D721Med (cell line): ENCODE measurements around the gene RASGRP3.

Experiments used
- DNase-seq: peaks from one replicate; pipeline ENCODE4 v3.0.0; 2011; ENCODE audit warnings: low spot score; ENCODE audit not compliant: insufficient read length
- FAIRE-seq: peaks from 2 replicates; lab custom pipeline; 2011; peaks lifted over from hg19 to GRCh38; lab: Jason Lieb, UNC
- TF ChIP-seq, protein P1 (sequence below): IDR thresholded peaks from 2 replicates; pipeline ENCODE4 v1.5.1; 2012; ENCODE audit warnings: mild to moderate bottlenecking, control low read depth; ENCODE audit not compliant: insufficient read depth; ENCODE audit errors: missing control alignments

The RASGRP3 gene

DNA sequence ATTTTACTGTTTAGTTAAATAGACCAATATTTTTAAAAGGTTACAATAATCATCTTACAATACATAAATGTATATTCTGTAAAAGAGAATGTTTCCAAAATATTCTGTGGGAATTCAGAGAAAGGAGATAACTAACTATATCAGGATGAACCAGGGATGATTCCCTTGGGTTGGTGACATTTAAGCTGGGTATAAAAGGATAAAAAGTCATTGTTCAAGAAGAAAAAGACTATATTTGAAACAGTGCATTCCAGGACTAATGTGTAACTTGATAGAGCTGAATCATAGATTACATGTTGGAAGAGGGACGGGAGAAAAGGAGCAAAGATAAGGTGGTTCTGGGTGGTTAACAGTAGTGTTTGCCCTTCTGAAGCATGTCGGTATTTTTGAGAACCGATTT lies 10.1 kb downstream of the RASGRP3 start:
- no peak for DNase-seq
- FAIRE-seq = no peak
- TF ChIP-seq, protein P1, sequence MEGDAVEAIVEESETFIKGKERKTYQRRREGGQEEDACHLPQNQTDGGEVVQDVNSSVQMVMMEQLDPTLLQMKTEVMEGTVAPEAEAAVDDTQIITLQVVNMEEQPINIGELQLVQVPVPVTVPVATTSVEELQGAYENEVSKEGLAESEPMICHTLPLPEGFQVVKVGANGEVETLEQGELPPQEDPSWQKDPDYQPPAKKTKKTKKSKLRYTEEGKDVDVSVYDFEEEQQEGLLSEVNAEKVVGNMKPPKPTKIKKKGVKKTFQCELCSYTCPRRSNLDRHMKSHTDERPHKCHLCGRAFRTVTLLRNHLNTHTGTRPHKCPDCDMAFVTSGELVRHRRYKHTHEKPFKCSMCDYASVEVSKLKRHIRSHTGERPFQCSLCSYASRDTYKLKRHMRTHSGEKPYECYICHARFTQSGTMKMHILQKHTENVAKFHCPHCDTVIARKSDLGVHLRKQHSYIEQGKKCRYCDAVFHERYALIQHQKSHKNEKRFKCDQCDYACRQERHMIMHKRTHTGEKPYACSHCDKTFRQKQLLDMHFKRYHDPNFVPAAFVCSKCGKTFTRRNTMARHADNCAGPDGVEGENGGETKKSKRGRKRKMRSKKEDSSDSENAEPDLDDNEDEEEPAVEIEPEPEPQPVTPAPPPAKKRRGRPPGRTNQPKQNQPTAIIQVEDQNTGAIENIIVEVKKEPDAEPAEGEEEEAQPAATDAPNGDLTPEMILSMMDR = no peak

DNA sequence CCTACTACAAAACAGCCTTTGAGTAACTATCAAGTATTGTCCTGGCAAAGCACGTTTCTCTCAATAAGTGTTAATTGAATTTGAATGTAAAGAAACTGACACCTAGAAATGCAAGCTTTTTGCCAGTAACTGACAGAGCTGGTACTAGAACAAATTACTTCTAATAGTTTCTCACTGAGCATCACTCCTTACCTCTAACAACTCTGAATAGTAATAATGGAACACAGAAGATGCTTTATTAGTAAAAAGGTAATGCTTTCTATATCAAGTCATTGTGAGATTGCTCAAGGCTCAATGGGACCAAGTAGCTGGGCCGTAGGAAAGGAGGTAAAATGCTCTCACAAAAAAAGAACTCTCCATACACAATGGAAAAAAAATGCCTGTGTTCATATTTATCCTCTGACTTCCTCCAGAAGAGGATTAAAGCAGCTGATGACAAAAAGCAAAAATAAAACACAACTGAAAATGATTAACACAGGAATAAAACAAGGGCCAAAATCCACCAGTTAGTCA lies 11.8 kb downstream of the RASGRP3 start:
- FAIRE-seq = no peak
- TF ChIP-seq, protein P1 = no peak
- no peak for DNase-seq

- TF ChIP-seq, protein P1 = no peak
- DNase-seq (no peak), FAIRE-seq (no peak)
Observed at GRCh38 chr2:33488715-33489540, 12.5 kb downstream of the RASGRP3 start.

DNA sequence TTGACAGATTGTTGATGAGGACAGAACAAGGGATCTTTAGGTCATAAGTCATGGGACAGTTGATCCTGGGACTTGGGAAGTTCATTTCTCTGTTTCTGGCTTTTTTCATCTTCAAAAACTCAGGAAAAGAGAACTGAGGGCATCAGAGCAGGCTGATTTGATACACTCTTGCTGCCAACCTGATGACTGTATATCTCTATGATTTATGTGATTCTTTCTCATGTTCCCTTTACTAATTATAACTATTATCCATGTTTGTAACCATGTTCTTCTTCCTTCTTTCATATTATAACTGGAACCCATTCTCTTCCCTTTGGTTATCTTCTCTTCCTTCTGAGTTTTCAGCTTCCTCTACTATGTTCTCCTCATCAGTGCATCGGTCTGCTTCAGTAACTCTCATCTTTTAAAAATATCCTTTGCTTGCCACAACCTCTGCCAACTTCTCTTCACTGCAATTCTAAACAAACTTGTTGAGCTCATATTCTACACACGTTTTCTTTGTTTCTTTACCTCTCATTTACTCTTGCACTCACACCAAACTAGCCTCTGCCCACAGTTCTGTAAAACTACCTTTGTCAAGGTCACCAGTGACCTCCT lies 13.5 kb downstream of the RASGRP3 start:
- FAIRE-seq = no peak
- DNase-seq = no peak
- TF ChIP-seq, protein P1 = no peak

DNA sequence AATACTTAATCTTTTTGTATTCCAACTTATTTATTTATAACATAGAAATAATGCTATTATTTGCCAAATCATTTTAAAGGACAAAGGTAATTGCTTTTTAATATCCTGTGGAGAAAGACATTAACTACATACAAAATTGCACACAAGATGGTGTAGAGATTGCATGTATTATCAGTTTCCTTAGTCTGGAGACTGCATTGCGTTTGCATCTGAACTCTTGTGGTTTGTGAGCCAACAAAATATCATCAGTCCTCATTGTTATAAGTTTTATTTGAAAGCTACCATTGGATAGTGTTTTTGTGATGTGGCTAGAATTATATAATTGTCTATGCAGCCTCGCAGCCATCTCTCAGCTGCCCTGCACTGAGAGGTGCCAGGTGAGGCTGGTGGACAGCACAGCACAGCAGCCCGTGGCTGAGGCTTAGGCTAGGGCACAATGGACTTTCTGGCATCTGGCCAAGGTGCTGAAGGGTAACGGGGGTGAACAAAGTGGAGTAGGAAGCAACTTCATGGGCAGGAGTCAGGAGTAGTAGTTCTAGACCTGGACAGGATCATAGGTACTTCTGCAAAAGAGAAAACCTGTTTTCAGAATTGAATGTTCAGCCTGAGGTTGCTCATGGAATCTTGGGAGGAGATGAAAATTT lies 15.1 kb downstream of the RASGRP3 start:
- TF ChIP-seq, protein P1 = no peak
- no peak for FAIRE-seq
- no peak for DNase-seq

DNA sequence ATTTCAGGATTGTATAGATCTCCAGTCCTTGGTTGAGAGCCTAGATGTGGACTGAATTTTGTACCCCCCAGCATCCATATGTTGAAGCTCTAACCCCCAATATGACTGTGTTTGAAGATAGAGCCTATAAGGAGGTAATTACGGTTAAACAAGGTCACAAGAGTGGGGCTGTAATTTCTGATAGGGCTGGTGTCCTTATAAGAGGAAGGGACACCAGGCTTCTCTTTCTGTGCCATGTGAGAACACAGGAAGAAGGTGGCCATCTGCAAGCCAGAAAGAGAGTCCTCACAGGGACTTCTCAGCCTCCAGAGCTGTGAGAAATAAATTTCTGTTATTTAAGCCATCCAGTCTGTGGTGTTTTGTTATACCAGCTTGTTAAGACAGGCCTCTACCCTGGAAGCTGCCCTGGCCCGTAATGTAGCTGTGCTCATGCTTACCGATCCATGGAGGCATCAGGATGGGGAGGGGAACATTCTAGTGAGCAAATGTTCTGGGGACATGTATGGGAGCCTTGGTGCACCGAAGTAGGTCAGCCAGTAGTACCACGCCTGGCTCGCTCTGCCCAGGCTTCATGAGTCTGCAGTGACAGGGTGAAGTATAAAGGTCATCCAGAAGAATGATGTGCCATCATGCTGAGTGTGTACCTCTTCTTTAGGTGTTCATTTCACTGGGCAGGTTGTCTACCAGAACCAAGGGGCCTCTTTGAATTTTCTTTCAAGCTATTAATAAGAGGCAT lies 16.1 kb downstream of the RASGRP3 start:
- DNase-seq (no peak), FAIRE-seq (no peak)
- TF ChIP-seq, protein P1 = no peak
